Natural killer cell (primary cell): Measurements from ENCODE around the gene HOXD4. TPM values are rescaled to one million over a fixed set of nuclear protein-coding genes. Genes with fewer than 3 reads are reported as not detected.

Source experiments
- ATAC-seq, 3 donors: fragments of 150-1000 bp in 2 of 3; fragments of 200-7000 bp in 1 of 3; cut with Tn5 transposase; 1 replicate in 1 of 3; 2 replicates in 2 of 3; pipeline ENCODE4 v1.10.0; 2021; ENCODE audit warnings: mild to moderate bottlenecking in 2 of 3, moderate library complexity in 2 of 3
- DNase-seq, 2 donors: peaks; one replicate each; pipeline versions ENCODE4 v3.0.0 to v3.0.0-alpha.2; 2013 to 2021; ENCODE audit warnings: mixed read lengths in 1 of 2
- H3K27ac ChIP-seq: one replicate; pipeline ENCODE4 v1.5.1; 2013; ENCODE audit warnings: mild to moderate bottlenecking, low read length
- H3K27me3 ChIP-seq: one replicate; pipeline ENCODE4 v1.6.1; 2013; ENCODE audit warnings: low read length; ENCODE audit not compliant: control insufficient read depth, insufficient read depth
- H3K36me3 ChIP-seq: one replicate; pipeline ENCODE4 v1.6.1; 2013; ENCODE audit warnings: low read length; ENCODE audit not compliant: control insufficient read depth, insufficient read depth
- H3K4me1 ChIP-seq: one replicate; pipeline ENCODE4 v1.6.1; 2013; ENCODE audit warnings: low read length; ENCODE audit not compliant: control insufficient read depth, insufficient read depth
- H3K4me3 ChIP-seq: one replicate; pipeline ENCODE4 v1.5.1; 2013; ENCODE audit warnings: low read length
- H3K9me3 ChIP-seq: one replicate; pipeline ENCODE4 v1.6.1; 2013; ENCODE audit warnings: low read length; ENCODE audit not compliant: control insufficient read depth, insufficient read depth
- H3K27ac Mint-ChIP-seq, 2 donors: one replicate each; pipeline ENCODE4 v1.8.0; 2022; ENCODE audit warnings: mild to moderate bottlenecking in 2 of 2, mixed read lengths in 2 of 2, moderate library complexity in 1 of 2
- H3K27me3 Mint-ChIP-seq, 2 donors: one replicate each; pipeline ENCODE4 v1.8.0; 2022; ENCODE audit warnings: low read depth in 2 of 2, mixed read lengths in 2 of 2
- H3K36me3 Mint-ChIP-seq: one replicate; pipeline ENCODE4 v1.8.0; 2022; ENCODE audit warnings: mixed read lengths
- H3K4me1 Mint-ChIP-seq, 2 donors: one replicate each; pipeline ENCODE4 v1.8.0; 2022; ENCODE audit warnings: mixed read lengths in 2 of 2
- H3K4me3 Mint-ChIP-seq: one replicate; pipeline ENCODE4 v1.8.0; 2022; ENCODE audit warnings: mild to moderate bottlenecking, moderate library complexity, mixed read lengths
- H3K9me3 Mint-ChIP-seq, 2 donors: one replicate each; pipeline ENCODE4 v1.8.0; 2022; ENCODE audit warnings: mixed read lengths in 2 of 2
- CTCF ChIP-seq: fragments of 200-600 bp; IDR thresholded peaks from one replicate; pipeline ENCODE4 v1.8.0; 2022; ENCODE audit warnings: antibody characterized with exemption
- WGBS: methylation state at CpG from one replicate; pipeline ENCODE4 v1.1.7; 2013; ENCODE audit warnings: missing lambda C conversion rate; ENCODE audit not compliant: insufficient coverage; 5-methylcytosine and 5-hydroxymethylcytosine counted together
- intact Hi-C: fragments of 100-400 bp; cut with micrococcal nuclease; formaldehyde crosslinking; loops from one replicate; pipeline ENCODE4 v1.14.2; 2022
- total RNA-seq, 4 donors: library from RNA; stranded (reverse); fragments of 120-200 nt in 1 of 4; gene quantifications; one replicate each; pipeline versions ENCODE4 v1.2.3 to v1.2.4, GENCODE V29; 2013 to 2022

HOXD4 gene
- total RNA-seq, 3 donors from 2014 or later (not counting 1 experiment from before 2014, with no cell fraction given) = not detected

GRCh38 chr2:176122052-176122682 is 29.2 kb upstream of the HOXD4 start:
- Mint-ChIP-seq H3K9me3 (peaks cover 2% of the 10 kb centered on the region in 2 donors), H3K27me3 (peaks cover 78 to 79% of the 10 kb centered on the region in 2 donors), H3K4me1 (peaks cover 9 to 11% of the 10 kb centered on the region in 2 donors), H3K4me3 (peak overlapping the region; percentile 80), H3K27ac (no peak overlapping the region), H3K36me3 (peaks cover 14% of the 10 kb centered on the region)
- ATAC-seq = peak in 2 of 3 donors; percentile 31 to 45
- no peak for TF ChIP-seq CTCF
- H3K36me3 ChIP-seq = no peaks in the 10 kb centered on the region
- H3K27me3 ChIP-seq = peaks cover 86% of the 10 kb centered on the region
- DNase-seq = no peak
- 7% methylated on average over 43 of the region's 47 CpGs for WGBS
- H3K4me1 ChIP-seq = peaks cover 13% of the 10 kb centered on the region
- H3K4me3 ChIP-seq = no peak overlapping the region
- H3K9me3 ChIP-seq = peaks cover 8% of the 10 kb centered on the region
- no peak overlapping the region for H3K27ac ChIP-seq
- intact Hi-C loops = loop anchor here (5.0 kb wide), 1 partner anchor 35 kb away; no protein-coding TSS in a partner anchor

GRCh38 chr2:176122683-176123410 is 28.5 kb upstream of the HOXD4 start, which contains the start of gene HOXD9:
Gene HOXD9, plus strand, starts transcription at chr2:176122719. Its CDS starts 50 bp downstream, at chr2:176122769.
- no peak within 1 kb of the TSS for H3K27ac ChIP-seq
- intact Hi-C loops = loop anchor here (5.0 kb wide), 1 partner anchor 36 kb away; no protein-coding TSS in a partner anchor
- H3K9me3 Mint-ChIP-seq = peaks cover 2% of the 10 kb centered on the region in 2 donors
- peak within 1 kb of the TSS; percentile 80 for H3K4me3 Mint-ChIP-seq
- ATAC-seq (peak in 2 of 3 donors; percentile 61 to 71), DNase-seq (peak in 1 of 2 donors; percentile 45)
- peaks cover 8% of the 10 kb centered on the region for H3K9me3 ChIP-seq
- peaks cover 13% of the 10 kb centered on the region for H3K36me3 Mint-ChIP-seq
- peaks cover 11% of the 10 kb centered on the region in 2 donors for H3K4me1 Mint-ChIP-seq
- H3K4me3 ChIP-seq = no peak within 1 kb of the TSS
- WGBS = 5% methylated on average over 84 of the region's 84 CpGs
- TF ChIP-seq CTCF = no peak
- no peaks in the 10 kb centered on the region for H3K36me3 ChIP-seq
- peaks cover 13% of the 10 kb centered on the region for H3K4me1 ChIP-seq
- H3K27me3 Mint-ChIP-seq = peaks cover 78 to 80% of the 10 kb centered on the region in 2 donors
- no peak within 1 kb of the TSS for H3K27ac Mint-ChIP-seq
- peaks cover 86% of the 10 kb centered on the region for H3K27me3 ChIP-seq

GRCh38 chr2:176123411-176124109 is 27.8 kb upstream of the HOXD4 start:
- Mint-ChIP-seq H3K27ac (no peak overlapping the region), H3K4me1 (peaks cover 13% of the 10 kb centered on the region in 2 donors), H3K36me3 (peaks cover 13% of the 10 kb centered on the region), H3K27me3 (peaks cover 78 to 80% of the 10 kb centered on the region in 2 donors), H3K9me3 (peaks cover 2% of the 10 kb centered on the region in 2 donors), H3K4me3 (peak overlapping the region; percentile 45)
- Histone ChIP-seq H3K36me3 (no peaks in the 10 kb centered on the region), H3K27ac (no peak overlapping the region), H3K4me3 (no peak overlapping the region), H3K9me3 (peaks cover 4% of the 10 kb centered on the region), H3K4me1 (peaks cover 17% of the 10 kb centered on the region), H3K27me3 (peaks cover 86% of the 10 kb centered on the region)
- 10% methylated on average over 40 of the region's 40 CpGs for WGBS
- TF ChIP-seq CTCF = no peak
- no peak for DNase-seq
- intact Hi-C loops = loop anchor here (5.0 kb wide), 1 partner anchor 36 kb away; no protein-coding TSS in a partner anchor
- no peak for ATAC-seq
